Stimulated activated CD4-positive, alpha-beta T cell treated with anti-CD3 and anti-CD28 coated beads, TNF-alpha, amount 100 ng/mL, for 1 hour (primary cell): ENCODE measurements around the gene GRIK2.

Source experiments
- DNase-seq, 3 donors: peaks; one replicate each; pipeline ENCODE4 v3.0.0-alpha.2; 2020; ENCODE audit warnings: low read depth in 3 of 3, low spot score in 1 of 3

Gene GRIK2

GRCh38 chr6:101537753-101538316 lies 144.3 kb downstream of the GRIK2 start:
- DNase-seq, result no peak

GRCh38 chr6:101539510-101540245 lies 146.2 kb downstream of the GRIK2 start:
- no peak for DNase-seq

- no peak for DNase-seq
These were observed 148.4 kb downstream of the GRIK2 start for GRCh38 chr6:101541894-101542293.

GRCh38 chr6:101543796-101544195 lies 150.3 kb downstream of the GRIK2 start:
- no peak for DNase-seq

GRCh38 chr6:101544286-101544685 lies 150.8 kb downstream of the GRIK2 start:
- DNase-seq, result no peak

GRCh38 chr6:101545191-101545590 lies 151.7 kb downstream of the GRIK2 start:
- DNase-seq, result no peak

GRCh38 chr6:101550451-101550850 lies 156.9 kb downstream of the GRIK2 start:
- no peak for DNase-seq

GRCh38 chr6:101554231-101554630 lies 160.7 kb downstream of the GRIK2 start:
- no peak for DNase-seq

GRCh38 chr6:101558712-101559111 lies 165.2 kb downstream of the GRIK2 start:
- DNase-seq, result no peak

GRCh38 chr6:101572627-101573026 lies 179.1 kb downstream of the GRIK2 start:
- DNase-seq, result no peak

GRCh38 chr6:101577091-101577490 lies 183.6 kb downstream of the GRIK2 start:
- no peak for DNase-seq

GRCh38 chr6:101578306-101578705 lies 184.8 kb downstream of the GRIK2 start:
- DNase-seq, result no peak

GRCh38 chr6:101582792-101583191 lies 189.3 kb downstream of the GRIK2 start:
- no peak for DNase-seq

GRCh38 chr6:101585501-101585900 lies 192.0 kb downstream of the GRIK2 start:
- no peak for DNase-seq

- DNase-seq, result no peak
These were observed 194.8 kb downstream of the GRIK2 start for GRCh38 chr6:101588343-101588742.

- DNase-seq, result no peak
These were observed 201.8 kb downstream of the GRIK2 start for GRCh38 chr6:101595276-101595675.

- DNase-seq, result no peak
These were observed 204.2 kb downstream of the GRIK2 start for GRCh38 chr6:101597693-101598092.

- DNase-seq, result no peak
These were observed 211.9 kb downstream of the GRIK2 start for GRCh38 chr6:101605426-101605825.

GRCh38 chr6:101605874-101606273 lies 212.4 kb downstream of the GRIK2 start:
- DNase-seq, result no peak

GRCh38 chr6:101607111-101607690 lies 213.7 kb downstream of the GRIK2 start:
- DNase-seq, result no peak

GRCh38 chr6:101608703-101609102 lies 215.2 kb downstream of the GRIK2 start:
- DNase-seq, result no peak

GRCh38 chr6:101613556-101613955 lies 220.0 kb downstream of the GRIK2 start:
- DNase-seq, result no peak

- DNase-seq, result no peak
These were observed 221.3 kb downstream of the GRIK2 start for GRCh38 chr6:101614774-101615173.
